H1 (cell line): Measurements from ENCODE around the gene RADIL. TPM values are rescaled to one million over a fixed set of nuclear protein-coding genes. Genes with fewer than 3 reads are reported as not detected.

Source experiments
- CTCF ChIA-PET: fragments of 300-600 bp; sonication (Branson Sonifier 250); formaldehyde crosslinking; loops from one replicate; lab custom pipeline; 2021; ENCODE audit not compliant: partially characterized antibody; lab: Charles Lee
- POLR2A ChIA-PET: fragments of 300-600 bp; sonication (Branson Sonifier 250); formaldehyde crosslinking; loops from one replicate; lab custom pipeline; 2021; ENCODE audit warnings: inconsistent platforms; ENCODE audit not compliant: partially characterized antibody; lab: Charles Lee
- DNase-seq, 2 experiments: peaks; one replicate each; pipeline versions ENCODE4 v3.0.0 to v3.0.0-alpha.2; 2010 to 2022; ENCODE audit warnings: low spot score in 2 of 2, low read depth in 1 of 2, mixed read lengths in 1 of 2
- FAIRE-seq: peaks from 2 replicates; lab custom pipeline; 2011; peaks lifted over from hg19 to GRCh38; lab: Jason Lieb, UNC
- H2AFZ ChIP-seq: 2 replicates; pipeline ENCODE4 v1.8.1; 2012; ENCODE audit warnings: low read length, inconsistent platforms
- H2AK5ac ChIP-seq: 2 replicates; pipeline ENCODE4 v1.6.1; 2013; ENCODE audit warnings: low read depth, low read length
- H2BK120ac ChIP-seq: replicated peaks from 2 replicates; pipeline ENCODE3; 2013; ENCODE audit warnings: low read depth, low read length, inconsistent platforms
- H2BK12ac ChIP-seq: 2 replicates; pipeline ENCODE4 v1.6.1; 2013; ENCODE audit warnings: low read depth, low read length
- H2BK15ac ChIP-seq: 2 replicates; pipeline ENCODE4 v1.6.1; 2013; ENCODE audit warnings: low read length
- H2BK20ac ChIP-seq: 2 replicates; pipeline ENCODE4 v1.6.1; 2013; ENCODE audit warnings: low read length
- H2BK5ac ChIP-seq: 2 replicates; pipeline ENCODE4 v1.6.1; 2013; ENCODE audit warnings: low read depth, low read length
- H3K14ac ChIP-seq: 2 replicates; pipeline ENCODE4 v1.6.1; 2013; ENCODE audit warnings: inconsistent platforms; ENCODE audit not compliant: insufficient read length
- H3K18ac ChIP-seq: 2 replicates; pipeline ENCODE4 v1.6.1; 2013; ENCODE audit warnings: low read length; ENCODE audit errors: extremely low read depth
- H3K23ac ChIP-seq: 2 replicates; pipeline ENCODE4 v1.6.1; 2013; ENCODE audit warnings: inconsistent platforms; ENCODE audit not compliant: insufficient read length
- H3K23me2 ChIP-seq: 2 replicates; pipeline ENCODE4 v1.6.1; 2013; ENCODE audit warnings: low read depth, low read length
- H3K27ac ChIP-seq: 2 replicates; pipeline ENCODE4 v1.6.1; 2011; ENCODE audit warnings: low read depth, low read length, inconsistent platforms
- H3K27me3 ChIP-seq, 4 experiments: replicated peaks in 1 of 4; 1 replicate in 1 of 4; 2 replicates in 3 of 4; pipeline versions ENCODE4 v1.6.1 to v1.8.1; 2011 to 2013; ENCODE audit warnings: low read length in 3 of 4, mild to moderate bottlenecking in 3 of 4, inconsistent platforms in 2 of 4, mixed read lengths in 2 of 4, moderate library complexity in 1 of 4; ENCODE audit not compliant: control insufficient read depth in 3 of 4, insufficient read depth in 3 of 4; ENCODE audit errors: extremely low read depth in 1 of 4
- H3K36me3 ChIP-seq, 4 experiments: 2 replicates each; pipeline versions ENCODE4 v1.6.1 to v1.8.1; 2011 to 2013; ENCODE audit warnings: mild to moderate bottlenecking in 4 of 4, low read length in 3 of 4, moderate library complexity in 2 of 4, control low read depth in 1 of 4, inconsistent platforms in 1 of 4; ENCODE audit not compliant: insufficient read depth in 4 of 4, control insufficient read depth in 2 of 4
- H3K4ac ChIP-seq: replicated peaks from 2 replicates; pipeline ENCODE3; 2013; ENCODE audit warnings: low read length, low read depth, mixed read lengths, inconsistent platforms; ENCODE audit not compliant: insufficient read length
- H3K4me1 ChIP-seq, 4 experiments: replicated peaks in 1 of 4; 1 replicate in 1 of 4; 2 replicates in 3 of 4; pipeline versions ENCODE4 v1.6.1 to v1.8.1; 2011 to 2013; ENCODE audit warnings: low read length in 3 of 4, inconsistent platforms in 2 of 4, mixed read lengths in 1 of 4; ENCODE audit not compliant: insufficient read depth in 4 of 4, control insufficient read depth in 3 of 4
- H3K4me2 ChIP-seq, 2 experiments: 2 replicates each; pipeline versions ENCODE4 v1.6.1 to v1.8.1; 2011 to 2013; ENCODE audit warnings: low read depth in 2 of 2, low read length in 2 of 2, control low read depth in 1 of 2, inconsistent platforms in 1 of 2, mild to moderate bottlenecking in 1 of 2; ENCODE audit not compliant: insufficient read depth in 1 of 2
- H3K4me3 ChIP-seq, 4 experiments: fragments of 200-600, 300-600 bp in 1 of 4; sonication (generic), shearing (Covaris generic), sonication (Bioruptor Twin) in 1 of 4; 2 replicates each; pipeline versions ENCODE4 v1.5.1 to v1.8.1; 2011 to 2016; ENCODE audit warnings: low read length in 4 of 4, low read depth in 3 of 4, control low read depth in 2 of 4, inconsistent platforms in 2 of 4, mild to moderate bottlenecking in 2 of 4, mixed read lengths in 1 of 4, moderate library complexity in 1 of 4; ENCODE audit not compliant: insufficient read depth in 2 of 4; ENCODE audit errors: extremely low read depth in 1 of 4
- H3K56ac ChIP-seq: replicated peaks from 2 replicates; pipeline ENCODE3; 2013; ENCODE audit warnings: low read depth, mild to moderate bottlenecking, mixed read lengths, low read length, inconsistent platforms; ENCODE audit not compliant: insufficient read length
- H3K79me1 ChIP-seq: 2 replicates; pipeline ENCODE4 v1.6.1; 2013; ENCODE audit warnings: low read depth, low read length, control low read depth
- H3K79me2 ChIP-seq, 2 experiments: 2 replicates each; pipeline versions ENCODE4 v1.6.1 to v1.8.1; 2012 to 2013; ENCODE audit warnings: low read length in 2 of 2, mild to moderate bottlenecking in 2 of 2, inconsistent platforms in 1 of 2; ENCODE audit not compliant: insufficient read depth in 2 of 2, control insufficient read depth in 1 of 2
- H3K9ac ChIP-seq, 4 experiments: replicated peaks in 1 of 4; 1 replicate in 1 of 4; 2 replicates in 3 of 4; pipeline versions ENCODE4 v1.6.1 to v1.8.1; 2011 to 2013; ENCODE audit warnings: low read depth in 3 of 4, low read length in 3 of 4, control low read depth in 2 of 4, mild to moderate bottlenecking in 2 of 4, moderate library complexity in 2 of 4, inconsistent platforms in 1 of 4; ENCODE audit errors: extremely low read depth in 1 of 4
- H3K9me3 ChIP-seq, 2 experiments: 2 replicates each; pipeline versions ENCODE4 v1.6.1 to v1.8.1; 2012 to 2013; ENCODE audit warnings: mild to moderate bottlenecking in 2 of 2, moderate library complexity in 2 of 2, control low read depth in 1 of 2, inconsistent platforms in 1 of 2, low read depth in 1 of 2, low read length in 1 of 2, mixed read lengths in 1 of 2; ENCODE audit not compliant: insufficient read depth in 2 of 2
- H4K20me1 ChIP-seq, 2 experiments: replicated peaks in 1 of 2; 2 replicates each; pipeline versions ENCODE3 to v1.8.1; 2011 to 2013; ENCODE audit warnings: inconsistent platforms in 2 of 2, low read length in 2 of 2, mild to moderate bottlenecking in 1 of 2; ENCODE audit not compliant: insufficient read depth in 2 of 2, control insufficient read depth in 1 of 2
- H4K5ac ChIP-seq: 2 replicates; pipeline ENCODE4 v1.6.1; 2013; ENCODE audit warnings: low read length, low read depth, mixed read lengths, inconsistent platforms; ENCODE audit not compliant: insufficient read length
- H4K8ac ChIP-seq: 2 replicates; pipeline ENCODE4 v1.8.0; 2013; ENCODE audit warnings: mild to moderate bottlenecking, moderate library complexity, low read length, inconsistent platforms; ENCODE audit not compliant: insufficient read depth; ENCODE audit errors: extremely low read depth
- H4K91ac ChIP-seq: replicated peaks from 2 replicates; pipeline ENCODE3; 2013; ENCODE audit warnings: low read length, mixed read lengths, inconsistent platforms; ENCODE audit not compliant: insufficient read length
- JUND ChIP-seq: IDR thresholded peaks from 2 replicates; pipeline ENCODE4 v1.6.1; 2011; ENCODE audit warnings: mild to moderate bottlenecking, improper control_type of control experiment, low read length
- POLR2A ChIP-seq, 2 experiments: IDR thresholded peaks; 1 replicate in 1 of 2; 2 replicates in 1 of 2; pipeline ENCODE4 v1.6.1; 2011; ENCODE audit warnings: low read depth in 2 of 2, low read length in 2 of 2, mild to moderate bottlenecking in 2 of 2; ENCODE audit errors: control extremely low read depth in 1 of 2
- RAD21 ChIP-seq, 2 experiments: IDR thresholded peaks in 1 of 2; conservative IDR thresholded peaks in 1 of 2; 2 replicates each; pipeline ENCODE4 v1.6.1; 2011; ENCODE audit warnings: low read depth in 2 of 2, low read length in 2 of 2, improper control_type of control experiment in 1 of 2, inconsistent platforms in 1 of 2, mild to moderate bottlenecking in 1 of 2, moderate library complexity in 1 of 2
- SIRT6 ChIP-seq: IDR thresholded peaks from one replicate; pipeline ENCODE4 v1.7.1; 2012; ENCODE audit warnings: low read length, inconsistent platforms
- SRF ChIP-seq: IDR thresholded peaks from 2 replicates; pipeline ENCODE4 v1.6.1; 2011; ENCODE audit warnings: mild to moderate bottlenecking, low read depth, low read length, moderate library complexity
- WGBS, 2 experiments: shearing (Covaris generic) in 1 of 2; methylation state at CpG; one replicate each; pipeline versions ENCODE4 v1.1.6 to v1.1.7; 2013 to 2015; ENCODE audit warnings: low lambda C conversion rate in 2 of 2, mixed read lengths in 2 of 2, inconsistent platforms in 1 of 2, low coverage in 1 of 2, missing lambda C conversion rate in 1 of 2; ENCODE audit not compliant: insufficient replicate concordance in 2 of 2, insufficient coverage in 1 of 2, insufficient read length in 1 of 2; ENCODE audit errors: extremely low coverage in 1 of 2, missing lambda C conversion rate in 1 of 2; 5-methylcytosine and 5-hydroxymethylcytosine counted together
- polyA plus RNA-seq, 7 experiments: library from polyadenylated mRNA; depleted of rRNA in 3 of 7; stranded (reverse) in 5 of 7; unstranded in 2 of 7; fragments of >200 nt in 5 of 7; fragments of 200-250 nt in 2 of 7; gene quantifications; 1 replicate in 5 of 7; 2 replicates in 1 of 7; 4 replicates in 1 of 7; pipeline versions ENCODE4 v1.2.1 to v1.2.3, GENCODE V29; 2011 to 2013; ENCODE audit warnings: missing spikeins in 2 of 7, mixed read lengths in 2 of 7
- total RNA-seq: library from RNA; stranded (reverse); fragmentation: NEBNext Ultra II Directional; extraction: Animal tissue kit (Norgen Biotek cat#: 25700); gene quantifications from 2 replicates; pipeline ENCODE4 v1.2.1, GENCODE V29; 2021
- TF ChIP-seq, protein P1 (sequence below), 3 experiments: IDR thresholded peaks; 1 replicate in 2 of 3; 2 replicates in 1 of 3; pipeline versions ENCODE4 v1.5.1 to v1.6.1; 2011; ENCODE audit warnings: low read length in 3 of 3, mild to moderate bottlenecking in 3 of 3, inconsistent platforms in 2 of 3, low read depth in 1 of 3, moderate library complexity in 1 of 3; ENCODE audit not compliant: insufficient read depth in 1 of 3; ENCODE audit errors: control extremely low read depth in 1 of 3

RADIL gene
- total and polyA plus RNA-seq, 2 of the 8 experiments (the other 6 are each of a cell fraction or from before 2014, with no cell fraction given) = 5.0 to 5.4 TPM

DNA sequence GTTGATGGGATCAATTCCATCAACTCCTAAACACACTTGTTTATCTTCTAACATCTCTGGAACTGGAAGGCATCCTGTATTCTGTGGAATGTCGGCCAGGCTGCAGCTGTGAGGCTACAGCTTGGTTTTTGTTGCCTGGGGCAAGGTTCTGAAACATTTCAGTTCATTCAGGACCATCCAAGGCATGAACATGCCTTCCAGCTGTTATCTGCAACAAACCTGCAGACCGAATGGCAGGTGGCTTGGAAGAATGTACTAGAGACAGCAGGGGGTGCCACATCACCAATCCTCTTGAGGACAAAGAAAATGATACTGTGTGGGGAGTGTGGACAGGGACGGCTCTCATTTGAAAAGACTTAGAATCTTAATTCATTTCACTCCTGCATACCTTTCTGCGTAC, 34.1 kb downstream of the RADIL start:
- Histone ChIP-seq H2AK5ac (no peak overlapping the region), H4K91ac (no peak overlapping the region), H3K23me2 (no peaks in the 10 kb centered on the region), H3K4me1 (no peaks in the 10 kb centered on the region), H3K9ac (no peak overlapping the region), H3K79me2 (no peaks in the 10 kb centered on the region), H2AFZ (no peak overlapping the region), H2BK20ac (no peak overlapping the region), H3K27ac (no peak overlapping the region), H3K23ac (no peak overlapping the region), H4K8ac (no peak overlapping the region), H3K56ac (no peak overlapping the region), H3K79me1 (no peaks in the 10 kb centered on the region), H4K20me1 (no peaks in the 10 kb centered on the region), H3K36me3 (no peaks in the 10 kb centered on the region), H3K9me3 (peaks cover 3 to 4% of the 10 kb centered on the region in 2 experiments; a peak in 1 of 4 replicates), H2BK5ac (no peak overlapping the region), H3K18ac (no peak overlapping the region), H3K14ac (no peak overlapping the region), H3K4me2 (no peak overlapping the region), H3K4ac (no peak overlapping the region), H3K27me3 (no peaks in the 10 kb centered on the region), H2BK120ac (no peak overlapping the region), H3K4me3 (no peak overlapping the region), H2BK15ac (no peak overlapping the region), H2BK12ac (no peak overlapping the region), H4K5ac (no peak overlapping the region)
- TF ChIP-seq SIRT6 (no peak), SRF (no peak), POLR2A (IDR thresholded peaks at IDR 0.05; ENCODE audit: control extremely low read depth in 1 of 2, low read depth in 2 of 2, low read length in 2 of 2) (no peak), RAD21 (IDR thresholded peaks at IDR 0.05 in 1 of 2, conservative IDR thresholded peaks at IDR 0.05 in 1 of 2; ENCODE audit: low read depth in 2 of 2, low read length in 2 of 2) (peak; percentile 14 to 29; a peak in 2 of 4 replicates), JUND (no peak)
- TF ChIP-seq, protein P1, sequence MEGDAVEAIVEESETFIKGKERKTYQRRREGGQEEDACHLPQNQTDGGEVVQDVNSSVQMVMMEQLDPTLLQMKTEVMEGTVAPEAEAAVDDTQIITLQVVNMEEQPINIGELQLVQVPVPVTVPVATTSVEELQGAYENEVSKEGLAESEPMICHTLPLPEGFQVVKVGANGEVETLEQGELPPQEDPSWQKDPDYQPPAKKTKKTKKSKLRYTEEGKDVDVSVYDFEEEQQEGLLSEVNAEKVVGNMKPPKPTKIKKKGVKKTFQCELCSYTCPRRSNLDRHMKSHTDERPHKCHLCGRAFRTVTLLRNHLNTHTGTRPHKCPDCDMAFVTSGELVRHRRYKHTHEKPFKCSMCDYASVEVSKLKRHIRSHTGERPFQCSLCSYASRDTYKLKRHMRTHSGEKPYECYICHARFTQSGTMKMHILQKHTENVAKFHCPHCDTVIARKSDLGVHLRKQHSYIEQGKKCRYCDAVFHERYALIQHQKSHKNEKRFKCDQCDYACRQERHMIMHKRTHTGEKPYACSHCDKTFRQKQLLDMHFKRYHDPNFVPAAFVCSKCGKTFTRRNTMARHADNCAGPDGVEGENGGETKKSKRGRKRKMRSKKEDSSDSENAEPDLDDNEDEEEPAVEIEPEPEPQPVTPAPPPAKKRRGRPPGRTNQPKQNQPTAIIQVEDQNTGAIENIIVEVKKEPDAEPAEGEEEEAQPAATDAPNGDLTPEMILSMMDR (IDR thresholded peaks at IDR 0.05; ENCODE audit: control extremely low read depth in 1 of 3, insufficient read depth in 1 of 3, low read depth in 1 of 3, low read length in 3 of 3) = 0 out of 4 replicates have a peak, but pooled peaks of 1 of the 3 experiments have one; percentile 11
- DNase-seq = no peak
- no peak for FAIRE-seq
- CTCF ChIA-PET = interaction anchor here (0.6 to 4.4 kb wide), 5 partner anchors 11 to 547 kb away, joined by 3 to 23 read pairs (median 4); partner anchors contain the start of gene RADIL
- WGBS, 2 experiments = 81% methylated on average over 4 of the region's 4 CpGs; no CpG with 5 or more reads in 1 of the 2 experiments
- POLR2A ChIA-PET = no interaction called here
